H1 (cell line): ENCODE results near the gene TAF3. TPM values are rescaled to one million over a fixed set of nuclear protein-coding genes. Genes with fewer than 3 reads are reported as not detected.

Source experiments
- CTCF ChIA-PET: fragments of 300-600 bp; sonication (Branson Sonifier 250); formaldehyde crosslinking; loops from one replicate; lab custom pipeline; 2021; ENCODE audit not compliant: partially characterized antibody; lab: Charles Lee
- POLR2A ChIA-PET: fragments of 300-600 bp; sonication (Branson Sonifier 250); formaldehyde crosslinking; loops from one replicate; lab custom pipeline; 2021; ENCODE audit warnings: inconsistent platforms; ENCODE audit not compliant: partially characterized antibody; lab: Charles Lee
- DNase-seq, 2 experiments: peaks; one replicate each; pipeline versions ENCODE4 v3.0.0 to v3.0.0-alpha.2; 2010 to 2022; ENCODE audit warnings: low spot score in 2 of 2, low read depth in 1 of 2, mixed read lengths in 1 of 2
- FAIRE-seq: peaks from 2 replicates; lab custom pipeline; 2011; peaks lifted over from hg19 to GRCh38; lab: Jason Lieb, UNC
- H2AFZ ChIP-seq: 2 replicates; pipeline ENCODE4 v1.8.1; 2012; ENCODE audit warnings: low read length, inconsistent platforms
- H2AK5ac ChIP-seq: 2 replicates; pipeline ENCODE4 v1.6.1; 2013; ENCODE audit warnings: low read depth, low read length
- H2BK120ac ChIP-seq: replicated peaks from 2 replicates; pipeline ENCODE3; 2013; ENCODE audit warnings: low read depth, low read length, inconsistent platforms
- H2BK12ac ChIP-seq: 2 replicates; pipeline ENCODE4 v1.6.1; 2013; ENCODE audit warnings: low read depth, low read length
- H2BK15ac ChIP-seq: 2 replicates; pipeline ENCODE4 v1.6.1; 2013; ENCODE audit warnings: low read length
- H2BK20ac ChIP-seq: 2 replicates; pipeline ENCODE4 v1.6.1; 2013; ENCODE audit warnings: low read length
- H2BK5ac ChIP-seq: 2 replicates; pipeline ENCODE4 v1.6.1; 2013; ENCODE audit warnings: low read depth, low read length
- H3K14ac ChIP-seq: 2 replicates; pipeline ENCODE4 v1.6.1; 2013; ENCODE audit warnings: inconsistent platforms; ENCODE audit not compliant: insufficient read length
- H3K18ac ChIP-seq: 2 replicates; pipeline ENCODE4 v1.6.1; 2013; ENCODE audit warnings: low read length; ENCODE audit errors: extremely low read depth
- H3K23ac ChIP-seq: 2 replicates; pipeline ENCODE4 v1.6.1; 2013; ENCODE audit warnings: inconsistent platforms; ENCODE audit not compliant: insufficient read length
- H3K23me2 ChIP-seq: 2 replicates; pipeline ENCODE4 v1.6.1; 2013; ENCODE audit warnings: low read depth, low read length
- H3K27ac ChIP-seq: 2 replicates; pipeline ENCODE4 v1.6.1; 2011; ENCODE audit warnings: low read depth, low read length, inconsistent platforms
- H3K27me3 ChIP-seq, 4 experiments: replicated peaks in 1 of 4; 1 replicate in 1 of 4; 2 replicates in 3 of 4; pipeline versions ENCODE4 v1.6.1 to v1.8.1; 2011 to 2013; ENCODE audit warnings: low read length in 3 of 4, mild to moderate bottlenecking in 3 of 4, inconsistent platforms in 2 of 4, mixed read lengths in 2 of 4, moderate library complexity in 1 of 4; ENCODE audit not compliant: control insufficient read depth in 3 of 4, insufficient read depth in 3 of 4; ENCODE audit errors: extremely low read depth in 1 of 4
- H3K36me3 ChIP-seq, 4 experiments: 2 replicates each; pipeline versions ENCODE4 v1.6.1 to v1.8.1; 2011 to 2013; ENCODE audit warnings: mild to moderate bottlenecking in 4 of 4, low read length in 3 of 4, moderate library complexity in 2 of 4, control low read depth in 1 of 4, inconsistent platforms in 1 of 4; ENCODE audit not compliant: insufficient read depth in 4 of 4, control insufficient read depth in 2 of 4
- H3K4ac ChIP-seq: replicated peaks from 2 replicates; pipeline ENCODE3; 2013; ENCODE audit warnings: low read length, low read depth, mixed read lengths, inconsistent platforms; ENCODE audit not compliant: insufficient read length
- H3K4me1 ChIP-seq, 4 experiments: replicated peaks in 1 of 4; 1 replicate in 1 of 4; 2 replicates in 3 of 4; pipeline versions ENCODE4 v1.6.1 to v1.8.1; 2011 to 2013; ENCODE audit warnings: low read length in 3 of 4, inconsistent platforms in 2 of 4, mixed read lengths in 1 of 4; ENCODE audit not compliant: insufficient read depth in 4 of 4, control insufficient read depth in 3 of 4
- H3K4me2 ChIP-seq, 2 experiments: 2 replicates each; pipeline versions ENCODE4 v1.6.1 to v1.8.1; 2011 to 2013; ENCODE audit warnings: low read depth in 2 of 2, low read length in 2 of 2, control low read depth in 1 of 2, inconsistent platforms in 1 of 2, mild to moderate bottlenecking in 1 of 2; ENCODE audit not compliant: insufficient read depth in 1 of 2
- H3K4me3 ChIP-seq, 4 experiments: fragments of 200-600, 300-600 bp in 1 of 4; sonication (generic), shearing (Covaris generic), sonication (Bioruptor Twin) in 1 of 4; 2 replicates each; pipeline versions ENCODE4 v1.5.1 to v1.8.1; 2011 to 2016; ENCODE audit warnings: low read length in 4 of 4, low read depth in 3 of 4, control low read depth in 2 of 4, inconsistent platforms in 2 of 4, mild to moderate bottlenecking in 2 of 4, mixed read lengths in 1 of 4, moderate library complexity in 1 of 4; ENCODE audit not compliant: insufficient read depth in 2 of 4; ENCODE audit errors: extremely low read depth in 1 of 4
- H3K56ac ChIP-seq: replicated peaks from 2 replicates; pipeline ENCODE3; 2013; ENCODE audit warnings: low read depth, mild to moderate bottlenecking, mixed read lengths, low read length, inconsistent platforms; ENCODE audit not compliant: insufficient read length
- H3K79me1 ChIP-seq: 2 replicates; pipeline ENCODE4 v1.6.1; 2013; ENCODE audit warnings: low read depth, low read length, control low read depth
- H3K79me2 ChIP-seq, 2 experiments: 2 replicates each; pipeline versions ENCODE4 v1.6.1 to v1.8.1; 2012 to 2013; ENCODE audit warnings: low read length in 2 of 2, mild to moderate bottlenecking in 2 of 2, inconsistent platforms in 1 of 2; ENCODE audit not compliant: insufficient read depth in 2 of 2, control insufficient read depth in 1 of 2
- H3K9ac ChIP-seq, 4 experiments: replicated peaks in 1 of 4; 1 replicate in 1 of 4; 2 replicates in 3 of 4; pipeline versions ENCODE4 v1.6.1 to v1.8.1; 2011 to 2013; ENCODE audit warnings: low read depth in 3 of 4, low read length in 3 of 4, control low read depth in 2 of 4, mild to moderate bottlenecking in 2 of 4, moderate library complexity in 2 of 4, inconsistent platforms in 1 of 4; ENCODE audit errors: extremely low read depth in 1 of 4
- H3K9me3 ChIP-seq, 2 experiments: 2 replicates each; pipeline versions ENCODE4 v1.6.1 to v1.8.1; 2012 to 2013; ENCODE audit warnings: mild to moderate bottlenecking in 2 of 2, moderate library complexity in 2 of 2, control low read depth in 1 of 2, inconsistent platforms in 1 of 2, low read depth in 1 of 2, low read length in 1 of 2, mixed read lengths in 1 of 2; ENCODE audit not compliant: insufficient read depth in 2 of 2
- H4K20me1 ChIP-seq, 2 experiments: replicated peaks in 1 of 2; 2 replicates each; pipeline versions ENCODE3 to v1.8.1; 2011 to 2013; ENCODE audit warnings: inconsistent platforms in 2 of 2, low read length in 2 of 2, mild to moderate bottlenecking in 1 of 2; ENCODE audit not compliant: insufficient read depth in 2 of 2, control insufficient read depth in 1 of 2
- H4K5ac ChIP-seq: 2 replicates; pipeline ENCODE4 v1.6.1; 2013; ENCODE audit warnings: low read length, low read depth, mixed read lengths, inconsistent platforms; ENCODE audit not compliant: insufficient read length
- H4K8ac ChIP-seq: 2 replicates; pipeline ENCODE4 v1.8.0; 2013; ENCODE audit warnings: mild to moderate bottlenecking, moderate library complexity, low read length, inconsistent platforms; ENCODE audit not compliant: insufficient read depth; ENCODE audit errors: extremely low read depth
- H4K91ac ChIP-seq: replicated peaks from 2 replicates; pipeline ENCODE3; 2013; ENCODE audit warnings: low read length, mixed read lengths, inconsistent platforms; ENCODE audit not compliant: insufficient read length
- BCL11A ChIP-seq, 2 experiments: IDR thresholded peaks; one replicate each; pipeline ENCODE4 v1.6.1; 2011; ENCODE audit warnings: low read depth in 2 of 2, low read length in 2 of 2, mild to moderate bottlenecking in 2 of 2
- HDAC2 ChIP-seq, 2 experiments: fragments of 300-600 bp in 1 of 2; sonication (generic) in 1 of 2; IDR thresholded peaks; 2 replicates each; pipeline ENCODE4 v1.6.1; 2011 to 2012; ENCODE audit warnings: low read depth in 2 of 2, low read length in 2 of 2, mild to moderate bottlenecking in 2 of 2, moderate library complexity in 2 of 2, borderline replicate concordance in 1 of 2, inconsistent platforms in 1 of 2
- JUND ChIP-seq: IDR thresholded peaks from 2 replicates; pipeline ENCODE4 v1.6.1; 2011; ENCODE audit warnings: mild to moderate bottlenecking, improper control_type of control experiment, low read length
- WGBS, 2 experiments: shearing (Covaris generic) in 1 of 2; methylation state at CpG; one replicate each; pipeline versions ENCODE4 v1.1.6 to v1.1.7; 2013 to 2015; ENCODE audit warnings: low lambda C conversion rate in 2 of 2, mixed read lengths in 2 of 2, inconsistent platforms in 1 of 2, low coverage in 1 of 2, missing lambda C conversion rate in 1 of 2; ENCODE audit not compliant: insufficient replicate concordance in 2 of 2, insufficient coverage in 1 of 2, insufficient read length in 1 of 2; ENCODE audit errors: extremely low coverage in 1 of 2, missing lambda C conversion rate in 1 of 2; 5-methylcytosine and 5-hydroxymethylcytosine counted together
- polyA plus RNA-seq, 7 experiments: library from polyadenylated mRNA; depleted of rRNA in 3 of 7; stranded (reverse) in 5 of 7; unstranded in 2 of 7; fragments of >200 nt in 5 of 7; fragments of 200-250 nt in 2 of 7; gene quantifications; 1 replicate in 5 of 7; 2 replicates in 1 of 7; 4 replicates in 1 of 7; pipeline versions ENCODE4 v1.2.1 to v1.2.3, GENCODE V29; 2011 to 2013; ENCODE audit warnings: missing spikeins in 2 of 7, mixed read lengths in 2 of 7
- total RNA-seq: library from RNA; stranded (reverse); fragmentation: NEBNext Ultra II Directional; extraction: Animal tissue kit (Norgen Biotek cat#: 25700); gene quantifications from 2 replicates; pipeline ENCODE4 v1.2.1, GENCODE V29; 2021

The TAF3 gene
- total and polyA plus RNA-seq, 2 of the 8 experiments (the other 6 are each of a cell fraction or from before 2014, with no cell fraction given) = 1.5 to 11.2 TPM

GRCh38 chr10:7810443-7810842 lies 7.9 kb upstream of the TAF3 start:
- Histone ChIP-seq H2BK5ac (no peak overlapping the region), H3K4me2 (no peak overlapping the region), H3K23ac (no peak overlapping the region), H3K56ac (no peak overlapping the region), H3K23me2 (no peaks in the 10 kb centered on the region), H4K5ac (no peak overlapping the region), H3K4me3 (no peak overlapping the region), H3K9me3 (no peaks in the 10 kb centered on the region), H2BK15ac (no peak overlapping the region), H2BK20ac (no peak overlapping the region), H4K8ac (no peak overlapping the region), H3K4me1 (no peaks in the 10 kb centered on the region), H4K20me1 (no peaks in the 10 kb centered on the region), H3K14ac (no peak overlapping the region), H3K18ac (no peak overlapping the region), H3K79me1 (no peaks in the 10 kb centered on the region), H3K27me3 (no peaks in the 10 kb centered on the region)
- 83% methylated on average over 7 of the region's 7 CpGs; no CpG with 5 or more reads in 1 of the 2 experiments for WGBS, 2 experiments
- DNase-seq = no peak
- CTCF ChIA-PET = interaction anchor here (0.9 to 1.4 kb wide), 2 partner anchors 150 to 285 kb away, joined by 3 to 4 read pairs; no protein-coding TSS in a partner anchor
- FAIRE-seq = no peak
- TF ChIP-seq JUND (no peak), HDAC2 (IDR thresholded peaks at IDR 0.05; ENCODE audit: borderline replicate concordance in 1 of 2, low read depth in 2 of 2, low read length in 2 of 2) (no peak), BCL11A (IDR thresholded peaks at IDR 0.05; ENCODE audit: low read depth in 2 of 2, low read length in 2 of 2) (no peak)
- TF ChIP-seq, all 59 proteins: peak for 0
- Histone ChIP-seq H3K36me3 (peaks cover 0 to 22% (median 9%) of the 10 kb centered on the region in 4 experiments; a peak in 4 of 8 replicates), H3K9ac (no peak overlapping the region), H3K79me2 (no peaks in the 10 kb centered on the region), H4K91ac (no peak overlapping the region), H2BK12ac (no peak overlapping the region), H2AFZ (no peak overlapping the region), H2BK120ac (no peak overlapping the region), H3K4ac (no peak overlapping the region), H2AK5ac (no peak overlapping the region), H3K27ac (no peak overlapping the region)
- POLR2A ChIA-PET = interaction anchor here (2.8 kb wide), 1 partner anchor 8 kb away, joined by 24 read pairs; the partner anchor contains the start of gene TAF3
